K562 (cell line): Measurements from ENCODE around the gene PAQR4. TPM values are rescaled to one million over a fixed set of nuclear protein-coding genes. Genes with fewer than 3 reads are reported as not detected.
A peak's percentile ranks its signal among the peaks of the same experiment; 100 is the strongest.

Experiments
- CBFA2T2 ChIP-seq: fragments of 450-650 bp; conservative IDR thresholded peaks from 2 replicates; pipeline ENCODE4 v1.6.1; 2017; ENCODE audit warnings: mild to moderate bottlenecking
- CBX3 ChIP-seq, 2 experiments: IDR thresholded peaks; 1 replicate in 1 of 2; 2 replicates in 1 of 2; pipeline ENCODE4 v1.6.1; 2012; ENCODE audit warnings: inconsistent platforms in 2 of 2, low read length in 2 of 2, borderline replicate concordance in 1 of 2, control low read depth in 1 of 2
- CREBBP ChIP-seq: IDR thresholded peaks from one replicate; pipeline ENCODE4 v1.6.1; 2012; ENCODE audit warnings: low read depth, mild to moderate bottlenecking, control low read depth, inconsistent platforms, low read length
- GTF2E2 ChIP-seq: fragments of 200-800 bp; sonication (Bioruptor generic); IDR thresholded peaks from 2 replicates; pipeline ENCODE4 v1.6.1; 2016; ENCODE audit warnings: missing genetic modification characterization, missing compliant biosample characterization
- NONO ChIP-seq, 2 experiments: fragments of 200-400 bp in 1 of 2; fragments of 450-650 bp in 1 of 2; formaldehyde crosslinking in 1 of 2; IDR thresholded peaks; 2 replicates each; pipeline ENCODE4 v1.6.1; 2017; ENCODE audit warnings: low read depth in 2 of 2, mild to moderate bottlenecking in 2 of 2, moderate library complexity in 2 of 2, low read length in 1 of 2
- PCBP1 ChIP-seq: fragments of 200-400 bp; formaldehyde crosslinking; IDR thresholded peaks from 2 replicates; pipeline ENCODE4 v1.6.1; 2018; ENCODE audit warnings: mild to moderate bottlenecking, low read depth, low read length; ENCODE audit not compliant: poor library complexity, severe bottlenecking
- PHB2 ChIP-seq: fragments of 450-650 bp; IDR thresholded peaks from 2 replicates; pipeline ENCODE4 v1.6.1; 2017; ENCODE audit warnings: low read depth
- RBM25 ChIP-seq: fragments of 200-400 bp; formaldehyde crosslinking; IDR thresholded peaks from 2 replicates; pipeline ENCODE4 v1.6.1; 2018; ENCODE audit warnings: low read length, low read depth, moderate library complexity; ENCODE audit not compliant: severe bottlenecking
- SAP30 ChIP-seq: fragments of 200-600 bp; sonication (generic); IDR thresholded peaks from 2 replicates; pipeline ENCODE4 v1.6.1; 2012; ENCODE audit warnings: borderline replicate concordance, low read depth, mild to moderate bottlenecking, moderate library complexity, low read length, control low read depth, inconsistent platforms; ENCODE audit not compliant: insufficient read depth, poor library complexity, severe bottlenecking
- SMAD1 ChIP-seq: fragments of 150-350 bp; IDR thresholded peaks from 2 replicates; pipeline ENCODE4 v1.6.1; 2014; ENCODE audit warnings: low read length, low read depth; ENCODE audit not compliant: partially characterized antibody
- SPI1 ChIP-seq: IDR thresholded peaks from 2 replicates; pipeline ENCODE4 v1.6.1; 2011; ENCODE audit warnings: low read depth, low read length, control low read depth, borderline replicate concordance
- SRSF9 ChIP-seq: fragments of 200-400 bp; formaldehyde crosslinking; IDR thresholded peaks from 2 replicates; pipeline ENCODE4 v1.6.1; 2017; ENCODE audit warnings: low read depth, low read length, borderline replicate concordance
- TGIF2 ChIP-seq: sonication (generic); formaldehyde crosslinking; IDR thresholded peaks from 2 replicates; pipeline ENCODE4 v1.8.1; 2022; ENCODE audit warnings: mild to moderate bottlenecking, missing genetic modification reagents, moderate library complexity
- ZBTB17 ChIP-seq: fragments of 450-650 bp; formaldehyde crosslinking; IDR thresholded peaks from 2 replicates; pipeline ENCODE4 v1.4.0; 2020; ENCODE audit warnings: mild to moderate bottlenecking
- ZEB2 ChIP-seq: fragments of 450-650 bp; IDR thresholded peaks from 2 replicates; pipeline ENCODE4 v1.6.1; 2016
- ZNF41 ChIP-seq: fragments of 250-450 bp; sonication (Bioruptor Pico); conservative IDR thresholded peaks from 2 replicates; pipeline ENCODE4 v1.4.0; 2020; ENCODE audit warnings: mild to moderate bottlenecking
- ZNF696 ChIP-seq: fragments of 250-450 bp; sonication (Bioruptor Pico); conservative IDR thresholded peaks from 2 replicates; pipeline ENCODE4 v1.4.0; 2020; ENCODE audit warnings: mild to moderate bottlenecking, moderate library complexity
- polyA plus RNA-seq, 8 experiments: library from polyadenylated mRNA; depleted of rRNA in 4 of 8; stranded (reverse) in 5 of 8; unstranded in 3 of 8; fragments of >200 nt; fragmentation: Nextera tagmentation in 2 of 8; fragmentation: Illumina TruSeq in 1 of 8; extraction: Ambion mirVana in 2 of 8; extraction: Trizol in 1 of 8; gene quantifications; 2 replicates each; pipeline versions ENCODE4 v1.2.1 to v1.2.3, GENCODE V29; 2011 to 2014; ENCODE audit warnings: inconsistent platforms in 1 of 8, missing spikeins in 1 of 8
- total RNA-seq, 7 experiments: library from RNA; depleted of rRNA in 6 of 7; stranded (reverse); fragments of >200 nt in 6 of 7; fragmentation: Illumina TruSeq in 2 of 7; extraction: Trizol in 2 of 7; gene quantifications; 2 replicates each; pipeline versions ENCODE4 v1.2.1 to v1.2.3, GENCODE V29; 2011 to 2021; ENCODE audit warnings: low replicate concordance in 1 of 7
- TF ChIP-seq, protein P1 (sequence below): fragments of 250-450 bp; sonication (Bioruptor Pico); IDR thresholded peaks from 2 replicates; pipeline ENCODE4 v1.8.0; 2022; ENCODE audit warnings: moderate library complexity, mild to moderate bottlenecking, inconsistent platforms
- TF ChIP-seq, protein P2 (sequence below): fragments of 250-450 bp; sonication (Bioruptor Pico); IDR thresholded peaks from 2 replicates; pipeline ENCODE4 v1.5.0; 2021; ENCODE audit warnings: mild to moderate bottlenecking, moderate library complexity
- TF ChIP-seq, protein P3 (sequence below): sonication (generic); formaldehyde crosslinking; IDR thresholded peaks from 2 replicates; pipeline ENCODE4 v1.8.0; 2022; ENCODE audit warnings: mild to moderate bottlenecking, missing genetic modification reagents
- TF ChIP-seq, protein P4 (sequence below), 2 experiments: fragments of 450-650 bp; conservative IDR thresholded peaks; 2 replicates each; pipeline ENCODE4 v1.6.1; 2017; ENCODE audit warnings: mild to moderate bottlenecking in 2 of 2, moderate library complexity in 2 of 2
- TF ChIP-seq, protein P5 (sequence below): fragments of 250-450 bp; sonication (Bioruptor Pico); IDR thresholded peaks from 2 replicates; pipeline ENCODE4 v1.5.1; 2021; ENCODE audit warnings: mild to moderate bottlenecking

The PAQR4 gene
- total and polyA plus RNA-seq, 9 of the 15 experiments (the other 6 are each of a cell fraction or from before 2014, with no cell fraction given), result 0.62 to 40.4 (median 19.5) TPM

DNA sequence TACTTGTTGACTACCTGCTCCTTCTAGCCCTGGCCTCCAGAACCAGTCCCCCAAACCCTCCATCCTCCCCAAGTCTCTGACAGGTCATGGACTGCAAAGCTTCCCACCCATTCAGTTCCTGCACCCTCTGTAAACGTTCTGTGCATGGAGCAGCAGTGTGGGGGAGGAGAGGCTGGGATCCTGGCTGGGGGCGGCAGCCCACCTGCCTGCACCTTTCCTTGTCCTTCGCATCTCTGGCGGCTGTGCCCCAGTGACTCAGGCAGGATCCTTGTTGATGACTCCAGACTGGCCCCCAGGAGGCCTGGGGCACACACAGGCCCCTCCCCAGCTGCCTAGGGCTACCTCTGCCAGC is 12.7 kb downstream of the PAQR4 start (continued):
- TF ChIP-seq TGIF2, result no peak
- TF ChIP-seq ZNF41 (CRISPR knock-in tag), result no peak
- TF ChIP-seq ZEB2, result peak; percentile 76
- TF ChIP-seq SMAD1, result no peak
- no peak for TF ChIP-seq ZBTB17 (CRISPR knock-in tag)
- no peak for TF ChIP-seq RBM25
- TF ChIP-seq, protein P1, sequence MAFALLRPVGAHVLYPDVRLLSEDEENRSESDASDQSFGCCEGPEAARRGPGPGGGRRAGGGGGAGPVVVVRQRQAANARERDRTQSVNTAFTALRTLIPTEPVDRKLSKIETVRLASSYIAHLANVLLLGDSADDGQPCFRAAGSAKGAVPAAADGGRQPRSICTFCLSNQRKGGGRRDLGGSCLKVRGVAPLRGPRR (CRISPR knock-in tag), result no peak
- TF ChIP-seq CBFA2T2, result no peak
- TF ChIP-seq NONO (IDR thresholded peaks at IDR 0.05; ENCODE audit: low read depth in 2 of 2, low read length in 1 of 2), result no peak
- no peak for TF ChIP-seq PCBP1
- no peak for TF ChIP-seq CBX3 (IDR thresholded peaks at IDR 0.05; ENCODE audit: borderline replicate concordance in 1 of 2, low read length in 2 of 2)
- TF ChIP-seq, protein P2, sequence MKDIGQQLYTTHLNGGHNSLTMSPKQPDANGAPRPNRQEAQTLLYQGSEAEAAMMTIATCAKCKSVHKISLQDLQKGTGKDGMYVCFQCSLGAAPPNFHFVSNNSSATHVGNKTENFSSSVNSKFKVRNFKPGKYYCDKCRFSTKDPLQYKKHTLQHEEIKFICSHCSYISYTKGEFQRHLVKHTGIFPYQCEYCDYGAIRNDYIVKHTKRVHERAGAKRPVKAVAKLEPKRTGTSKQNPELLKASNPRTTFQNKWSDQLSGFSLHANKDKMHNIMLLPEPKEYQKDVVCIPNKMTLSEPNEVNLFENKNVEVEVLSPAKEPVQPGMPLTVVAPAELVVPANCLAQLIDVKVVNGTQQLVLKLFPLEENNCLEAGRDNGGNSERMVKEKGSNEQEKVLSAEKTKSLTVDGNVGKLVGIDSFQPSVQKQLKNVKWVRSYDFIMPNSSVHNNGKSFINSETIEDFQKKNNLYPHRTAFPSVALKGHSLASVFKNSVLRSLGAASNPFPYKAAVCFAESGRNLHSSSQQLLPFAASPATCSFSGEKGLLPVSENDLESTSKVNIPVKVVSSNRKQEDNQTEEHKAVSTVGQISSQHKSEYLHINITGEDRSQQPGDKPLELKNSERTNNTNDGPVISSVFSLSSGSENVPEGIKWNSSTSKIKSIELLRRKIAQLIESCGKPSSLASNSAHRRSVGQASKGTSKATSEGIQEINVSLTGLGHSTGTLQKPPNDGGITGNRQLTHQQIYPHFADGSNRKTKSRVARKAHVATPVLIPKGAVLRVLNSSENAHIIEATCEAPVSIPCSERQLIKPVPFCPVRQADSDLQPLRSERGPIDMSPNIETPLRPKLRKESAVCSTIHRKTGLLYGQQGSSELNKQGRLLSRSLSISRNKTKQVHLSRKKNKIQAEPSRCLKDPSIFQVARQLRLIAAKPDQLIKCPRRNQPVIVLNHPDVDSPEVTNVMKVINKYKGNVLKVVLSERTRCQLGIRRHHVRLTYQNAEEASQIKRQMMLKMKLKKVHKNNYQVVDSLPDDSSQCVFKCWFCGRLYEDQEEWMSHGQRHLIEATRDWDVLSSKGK, result no peak
- no peak for TF ChIP-seq SRSF9
- TF ChIP-seq, protein P3, sequence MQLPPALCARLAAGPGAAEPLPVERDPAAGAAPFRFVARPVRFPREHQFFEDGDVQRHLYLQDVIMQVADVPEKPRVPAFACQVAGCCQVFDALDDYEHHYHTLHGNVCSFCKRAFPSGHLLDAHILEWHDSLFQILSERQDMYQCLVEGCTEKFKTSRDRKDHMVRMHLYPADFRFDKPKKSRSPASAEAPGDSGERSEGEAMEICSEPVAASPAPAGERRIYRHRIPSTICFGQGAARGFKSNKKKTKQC (CRISPR knock-in tag), result no peak
- no peak for TF ChIP-seq SPI1
- TF ChIP-seq, protein P4, sequence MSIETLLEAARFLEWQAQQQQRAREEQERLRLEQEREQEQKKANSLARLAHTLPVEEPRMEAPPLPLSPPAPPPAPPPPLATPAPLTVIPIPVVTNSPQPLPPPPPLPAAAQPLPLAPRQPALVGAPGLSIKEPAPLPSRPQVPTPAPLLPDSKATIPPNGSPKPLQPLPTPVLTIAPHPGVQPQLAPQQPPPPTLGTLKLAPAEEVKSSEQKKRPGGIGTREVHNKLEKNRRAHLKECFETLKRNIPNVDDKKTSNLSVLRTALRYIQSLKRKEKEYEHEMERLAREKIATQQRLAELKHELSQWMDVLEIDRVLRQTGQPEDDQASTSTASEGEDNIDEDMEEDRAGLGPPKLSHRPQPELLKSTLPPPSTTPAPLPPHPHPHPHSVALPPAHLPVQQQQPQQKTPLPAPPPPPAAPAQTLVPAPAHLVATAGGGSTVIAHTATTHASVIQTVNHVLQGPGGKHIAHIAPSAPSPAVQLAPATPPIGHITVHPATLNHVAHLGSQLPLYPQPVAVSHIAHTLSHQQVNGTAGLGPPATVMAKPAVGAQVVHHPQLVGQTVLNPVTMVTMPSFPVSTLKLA (conservative IDR thresholded peaks at IDR 0.05), result no peak
- TF ChIP-seq CREBBP, result no peak
- no peak for TF ChIP-seq SAP30
- TF ChIP-seq, protein P5, sequence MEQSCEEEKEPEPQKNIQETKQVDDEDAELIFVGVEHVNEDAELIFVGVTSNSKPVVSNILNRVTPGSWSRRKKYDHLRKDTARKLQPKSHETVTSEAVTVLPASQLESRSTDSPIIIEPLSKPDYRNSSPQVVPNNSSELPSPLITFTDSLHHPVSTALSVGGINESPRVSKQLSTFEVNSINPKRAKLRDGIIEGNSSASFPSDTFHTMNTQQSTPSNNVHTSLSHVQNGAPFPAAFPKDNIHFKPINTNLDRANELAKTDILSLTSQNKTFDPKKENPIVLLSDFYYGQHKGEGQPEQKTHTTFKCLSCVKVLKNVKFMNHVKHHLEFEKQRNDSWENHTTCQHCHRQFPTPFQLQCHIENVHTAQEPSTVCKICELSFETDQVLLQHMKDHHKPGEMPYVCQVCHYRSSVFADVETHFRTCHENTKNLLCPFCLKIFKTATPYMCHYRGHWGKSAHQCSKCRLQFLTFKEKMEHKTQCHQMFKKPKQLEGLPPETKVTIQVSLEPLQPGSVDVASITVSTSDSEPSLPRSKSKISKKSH, result no peak
- TF ChIP-seq GTF2E2 (tag), result no peak
- no peak for TF ChIP-seq ZNF696
- TF ChIP-seq PHB2, result no peak
